B cell (primary cell): ENCODE measurements around the gene GNB3. TPM values are rescaled to one million over a fixed set of nuclear protein-coding genes. Genes with fewer than 3 reads are reported as not detected.

Source experiments
- ATAC-seq: fragments of 200-7000 bp; cut with Tn5 transposase; one replicate; pipeline ENCODE4 v1.10.0; 2021; ENCODE audit warnings: low read depth, mild to moderate bottlenecking, moderate number of reproducible peaks, moderate library complexity
- CTCF ChIA-PET: fragments of 350-600 bp; sonication (Branson Sonifier 250); formaldehyde crosslinking; loops from one replicate; lab custom pipeline; 2021; ENCODE audit warnings: antibody characterized with exemption, inconsistent platforms; lab: Charles Lee
- POLR2A ChIA-PET: fragments of 350-600 bp; sonication (Branson Sonifier 250); formaldehyde crosslinking; loops from one replicate; lab custom pipeline; 2021; ENCODE audit warnings: antibody characterized with exemption; lab: Charles Lee
- DNase-seq: peaks from one replicate; pipeline ENCODE4 v3.0.0; 2013
- H2AFZ ChIP-seq: 2 replicates; pipeline ENCODE4 v1.6.1; 2012; ENCODE audit warnings: mild to moderate bottlenecking, low read depth, low read length; ENCODE audit not compliant: insufficient read depth, poor library complexity, severe bottlenecking
- H3K27ac ChIP-seq, 2 donors: 1 replicate in 1 of 2; 2 replicates in 1 of 2; pipeline ENCODE4 v1.5.1; 2012 to 2013; ENCODE audit warnings: low read length in 2 of 2, mild to moderate bottlenecking in 2 of 2, moderate library complexity in 1 of 2
- H3K27me3 ChIP-seq, 4 experiments: fragments of 200-600 bp in 1 of 4; sonication (generic) in 1 of 4; replicated peaks in 1 of 4; 1 replicate in 2 of 4; 2 replicates in 2 of 4; pipeline versions ENCODE4 v1.6.1 to v1.7.0; 2013 to 2016; ENCODE audit warnings: low read length in 3 of 4, mild to moderate bottlenecking in 2 of 4, mixed read lengths in 1 of 4, moderate library complexity in 1 of 4; ENCODE audit not compliant: insufficient read depth in 4 of 4, control insufficient read depth in 3 of 4; ENCODE audit errors: control extremely low read depth in 1 of 4
- H3K36me3 ChIP-seq, 2 experiments: replicated peaks in 1 of 2; 1 replicate in 1 of 2; 2 replicates in 1 of 2; pipeline versions ENCODE4 v1.6.1 to v1.7.1; 2013; ENCODE audit warnings: low read length in 1 of 2; ENCODE audit not compliant: insufficient read depth in 2 of 2, control insufficient read depth in 1 of 2; ENCODE audit errors: control extremely low read depth in 1 of 2, extremely low read depth in 1 of 2
- H3K4me1 ChIP-seq, 2 donors: fragments of 200-600 bp in 1 of 2; sonication (generic) in 1 of 2; 1 replicate in 1 of 2; 2 replicates in 1 of 2; pipeline versions ENCODE4 v1.5.1 to v1.6.1; 2013 to 2017; ENCODE audit warnings: low read length in 2 of 2; ENCODE audit not compliant: control insufficient read depth in 2 of 2, insufficient read depth in 2 of 2
- H3K4me2 ChIP-seq: replicated peaks from 2 replicates; pipeline ENCODE3; 2012; ENCODE audit warnings: mild to moderate bottlenecking, low read depth, low read length; ENCODE audit not compliant: poor library complexity, severe bottlenecking
- H3K4me3 ChIP-seq, 5 experiments: fragments of 200-600 bp in 1 of 5; sonication (generic) in 1 of 5; 1 replicate in 3 of 5; 2 replicates in 2 of 5; pipeline versions ENCODE4 v1.5.1 to v1.7.0; 2011 to 2016; ENCODE audit warnings: low read length in 4 of 5, mild to moderate bottlenecking in 4 of 5, low read depth in 2 of 5, control low read depth in 1 of 5, moderate library complexity in 1 of 5; ENCODE audit not compliant: insufficient read depth in 1 of 5; ENCODE audit errors: control extremely low read depth in 1 of 5, extremely low read depth in 1 of 5
- H3K79me2 ChIP-seq: fragments of 200-600 bp; sonication (generic); one replicate; pipeline ENCODE4 v1.6.0; 2016; ENCODE audit warnings: low read length; ENCODE audit not compliant: control insufficient read depth, insufficient read depth
- H3K9ac ChIP-seq: fragments of 200-600 bp; sonication (generic); 2 replicates; pipeline ENCODE4 v1.6.1; 2017; ENCODE audit warnings: mild to moderate bottlenecking, low read length, moderate library complexity
- H3K9me3 ChIP-seq, 3 donors: one replicate each; pipeline versions ENCODE4 v1.6.1 to v1.7.1; 2013; ENCODE audit warnings: low read length in 2 of 3; ENCODE audit not compliant: control insufficient read depth in 2 of 3, insufficient read depth in 1 of 3; ENCODE audit errors: control extremely low read depth in 1 of 3
- H4K20me1 ChIP-seq: 2 replicates; pipeline ENCODE4 v1.6.0; 2012; ENCODE audit warnings: mild to moderate bottlenecking, low read length; ENCODE audit not compliant: insufficient read depth, control insufficient read depth, poor library complexity, severe bottlenecking
- H3K27ac Mint-ChIP-seq: one replicate; pipeline ENCODE4 v1.8.0; 2021; ENCODE audit warnings: mixed read lengths
- H3K27me3 Mint-ChIP-seq: one replicate; pipeline ENCODE4 v1.8.0; 2021; ENCODE audit warnings: mixed read lengths
- H3K4me1 Mint-ChIP-seq: one replicate; pipeline ENCODE4 v1.8.0; 2021; ENCODE audit warnings: mixed read lengths
- H3K4me3 Mint-ChIP-seq: one replicate; pipeline ENCODE4 v1.8.0; 2021; ENCODE audit warnings: mixed read lengths
- H3K9me3 Mint-ChIP-seq: one replicate; pipeline ENCODE4 v1.8.0; 2022; ENCODE audit warnings: mixed read lengths; ENCODE audit not compliant: insufficient read depth
- EZH2 ChIP-seq: IDR thresholded peaks from 2 replicates; pipeline ENCODE4 v1.6.1; 2012; ENCODE audit warnings: borderline replicate concordance, low read depth, mild to moderate bottlenecking, moderate library complexity, low read length; ENCODE audit not compliant: insufficient read depth, poor library complexity, severe bottlenecking
- WGBS: methylation state at CpG from one replicate; pipeline ENCODE4 v1.1.5; 2013; ENCODE audit warnings: missing lambda C conversion rate; ENCODE audit not compliant: insufficient coverage; 5-methylcytosine and 5-hydroxymethylcytosine counted together
- intact Hi-C: fragments of 100-400 bp; cut with micrococcal nuclease; formaldehyde crosslinking; loops from one replicate; pipeline ENCODE4 v1.10.0; 2022
- polyA plus RNA-seq: library from polyadenylated mRNA; depleted of rRNA; stranded (reverse); fragments of >200 nt; gene quantifications from 2 replicates; pipeline ENCODE4 v1.2.3, GENCODE V29; 2012
- total RNA-seq, 2 donors: library from RNA; stranded (reverse); fragments of 120-200 nt in 1 of 2; gene quantifications; 1 replicate in 1 of 2; 2 replicates in 1 of 2; pipeline versions ENCODE4 v1.2.3 to v1.2.4, GENCODE V29; 2013 to 2022
- TF ChIP-seq, protein P1 (sequence below): fragments of 200-600 bp; IDR thresholded peaks from one replicate; pipeline ENCODE4 v1.8.0; 2022; ENCODE audit warnings: antibody characterized with exemption, mild to moderate bottlenecking

The GNB3 gene
- total and polyA plus RNA-seq, 2 donors (not counting 1 experiment from before 2014, with no cell fraction given), result 0.27 to 0.49 TPM

- peaks cover 6 to 22% of the 10 kb centered on the region in 2 donors for H3K4me1 ChIP-seq
- POLR2A ChIA-PET, result interaction anchor here (5.3 kb wide), 1 partner anchor 12 kb away, joined by 49 read pairs; the partner anchor contains the start of gene TPI1
- WGBS, result 97% methylated on average over 13 of the region's 14 CpGs
These were observed 14.6 kb downstream of the GNB3 start for GRCh38 chr12:6855322-6855721.

GRCh38 chr12:6858799-6859198 lies 18.1 kb downstream of the GNB3 start:
- H3K27me3 Mint-ChIP-seq, result no peaks in the 10 kb centered on the region
- Histone ChIP-seq H3K36me3 (peaks cover 0 to 81% of the 10 kb centered on the region in 2 experiments), H2AFZ (no peak overlapping the region), H3K4me2 (no peak overlapping the region), H3K27ac (no peak overlapping the region), H3K9me3 (no peaks in the 10 kb centered on the region), H3K9ac (no peak overlapping the region), H3K27me3 (no peaks in the 10 kb centered on the region), H3K79me2 (peaks cover 42% of the 10 kb centered on the region), H3K4me3 (no peak overlapping the region), H3K4me1 (no peaks in the 10 kb centered on the region), H4K20me1 (peaks cover 5% of the 10 kb centered on the region)
- DNase-seq (no peak), ATAC-seq (no peak)
- WGBS, result 100% methylated on average over 1 of the region's 2 CpGs
- ChIA-PET POLR2A (no interaction called here), CTCF (interaction anchor here (2.4 kb wide), 1 partner anchor 11 kb away, joined by 7 read pairs; no protein-coding TSS in a partner anchor)
- no peaks in the 10 kb centered on the region for H3K9me3 Mint-ChIP-seq
- intact Hi-C loops, result no loop called here
- TF ChIP-seq, protein P1, sequence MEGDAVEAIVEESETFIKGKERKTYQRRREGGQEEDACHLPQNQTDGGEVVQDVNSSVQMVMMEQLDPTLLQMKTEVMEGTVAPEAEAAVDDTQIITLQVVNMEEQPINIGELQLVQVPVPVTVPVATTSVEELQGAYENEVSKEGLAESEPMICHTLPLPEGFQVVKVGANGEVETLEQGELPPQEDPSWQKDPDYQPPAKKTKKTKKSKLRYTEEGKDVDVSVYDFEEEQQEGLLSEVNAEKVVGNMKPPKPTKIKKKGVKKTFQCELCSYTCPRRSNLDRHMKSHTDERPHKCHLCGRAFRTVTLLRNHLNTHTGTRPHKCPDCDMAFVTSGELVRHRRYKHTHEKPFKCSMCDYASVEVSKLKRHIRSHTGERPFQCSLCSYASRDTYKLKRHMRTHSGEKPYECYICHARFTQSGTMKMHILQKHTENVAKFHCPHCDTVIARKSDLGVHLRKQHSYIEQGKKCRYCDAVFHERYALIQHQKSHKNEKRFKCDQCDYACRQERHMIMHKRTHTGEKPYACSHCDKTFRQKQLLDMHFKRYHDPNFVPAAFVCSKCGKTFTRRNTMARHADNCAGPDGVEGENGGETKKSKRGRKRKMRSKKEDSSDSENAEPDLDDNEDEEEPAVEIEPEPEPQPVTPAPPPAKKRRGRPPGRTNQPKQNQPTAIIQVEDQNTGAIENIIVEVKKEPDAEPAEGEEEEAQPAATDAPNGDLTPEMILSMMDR, result no peak
- TF ChIP-seq EZH2, result no peak
- H3K27ac Mint-ChIP-seq, result no peak overlapping the region
- no peak overlapping the region for H3K4me3 Mint-ChIP-seq
- H3K4me1 Mint-ChIP-seq, result no peaks in the 10 kb centered on the region

More at GRCh38 chr12:6855322-6855721, 14.6 kb downstream of the GNB3 start:
- Histone ChIP-seq H3K79me2 (peaks cover 48% of the 10 kb centered on the region), H3K27ac (no peak overlapping the region), H3K4me3 (no peak overlapping the region), H3K9me3 (no peaks in the 10 kb centered on the region), H2AFZ (no peak overlapping the region), H3K27me3 (no peaks in the 10 kb centered on the region), H3K9ac (no peak overlapping the region), H3K36me3 (peaks cover 0 to 53% of the 10 kb centered on the region in 2 experiments), H4K20me1 (peaks cover 5% of the 10 kb centered on the region), H3K4me2 (no peak overlapping the region)
- TF ChIP-seq EZH2, result no peak
- TF ChIP-seq, protein P1, result no peak
- no peak overlapping the region for H3K4me3 Mint-ChIP-seq
- H3K27me3 Mint-ChIP-seq, result no peaks in the 10 kb centered on the region
- no peaks in the 10 kb centered on the region for H3K9me3 Mint-ChIP-seq
- CTCF ChIA-PET, result interaction anchor here (1.0 to 6.7 kb wide), 3 partner anchors 15 to 102 kb away, joined by 3 to 136 read pairs (median 3); partner anchors contain the start of genes MLF2, SPSB2 and TPI1
- H3K4me1 Mint-ChIP-seq, result peaks cover 16% of the 10 kb centered on the region
- intact Hi-C loops, result no loop called here
- H3K27ac Mint-ChIP-seq, result no peak overlapping the region
- ATAC-seq (no peak), DNase-seq (no peak)
